MV-4-11 (cell line): ENCODE measurements around the gene ARRB1.
A peak's percentile ranks its signal among the peaks of the same experiment; 100 is the strongest.

ENCODE experiments used
- DNase-seq: peaks from one replicate; lab custom pipeline; 2025; lab: John Stamatoyannopoulos, UW

Gene ARRB1

GRCh38 chr11:75223954-75224643, 127.4 kb downstream of the ARRB1 start:
- DNase-seq: no peak

- no peak for DNase-seq
These were observed 131.6 kb downstream of the ARRB1 start for GRCh38 chr11:75219869-75220268.

GRCh38 chr11:75214843-75215242, 136.6 kb downstream of the ARRB1 start:
- no peak for DNase-seq

GRCh38 chr11:75214411-75214821, 137.0 kb downstream of the ARRB1 start:
- DNase-seq: peak; percentile 71
